Measurements from ENCODE around the gene HECW1. TPM values are rescaled to one million over a fixed set of nuclear protein-coding genes. Genes with fewer than 3 reads are reported as not detected.
"Not testable (repeated sequence)": the region's sequence is repeated elsewhere in the genome, so short reads cannot be mapped to it uniquely, and the experiment has no call there.

Gene HECW1
- polyA plus RNA-seq, 10 donors: 0.03 to 2.1 (median 0.19) TPM

DNA sequence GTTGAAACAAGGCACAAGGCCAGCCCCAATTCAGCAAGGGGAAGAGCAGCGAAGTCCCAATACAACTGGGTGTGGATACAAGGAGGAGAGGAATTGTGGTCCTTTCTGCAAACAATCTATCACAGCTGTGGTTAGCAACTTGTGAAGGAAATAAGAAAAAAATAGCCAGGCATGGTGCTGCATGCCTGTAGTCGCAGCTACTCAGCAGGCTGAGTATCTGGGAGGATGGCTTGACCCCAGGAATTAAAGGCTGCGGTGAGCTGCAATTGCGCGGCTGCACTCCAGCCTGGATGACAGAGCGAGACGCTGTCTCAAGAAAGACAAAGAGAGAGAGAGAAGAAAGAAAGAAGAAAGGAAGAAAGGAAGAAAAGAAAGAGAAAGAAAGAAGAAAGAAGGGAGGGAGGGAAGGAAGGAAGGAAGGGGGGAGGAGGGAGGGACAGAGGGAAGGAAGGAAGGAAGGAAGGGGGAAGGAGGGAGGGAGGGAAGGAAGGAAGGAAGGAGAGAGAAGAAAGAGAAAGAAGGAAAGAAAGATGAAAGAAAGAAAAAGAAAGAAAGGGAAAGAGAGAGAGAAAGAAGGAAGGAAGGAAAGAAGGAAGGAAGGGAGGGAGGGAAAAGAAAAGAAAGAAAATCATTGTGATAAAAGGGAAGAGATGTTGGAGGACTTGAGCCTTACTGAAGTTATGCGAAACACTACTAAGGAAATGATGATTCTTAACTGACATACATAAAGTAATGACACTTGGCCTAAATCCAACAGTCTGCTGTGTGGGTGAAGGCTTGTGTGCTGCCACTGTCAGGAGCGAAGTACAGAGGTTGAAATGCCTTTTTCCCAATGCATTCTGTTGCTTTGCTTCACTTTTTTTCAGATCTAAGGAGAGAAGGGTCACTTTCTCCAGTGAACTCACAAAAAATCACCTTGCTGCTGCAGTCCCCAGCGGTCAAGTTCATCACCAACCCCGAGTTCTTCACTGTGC, 353.4 kb downstream of the HECW1 start:
- DNase-seq: no peak

DNA sequence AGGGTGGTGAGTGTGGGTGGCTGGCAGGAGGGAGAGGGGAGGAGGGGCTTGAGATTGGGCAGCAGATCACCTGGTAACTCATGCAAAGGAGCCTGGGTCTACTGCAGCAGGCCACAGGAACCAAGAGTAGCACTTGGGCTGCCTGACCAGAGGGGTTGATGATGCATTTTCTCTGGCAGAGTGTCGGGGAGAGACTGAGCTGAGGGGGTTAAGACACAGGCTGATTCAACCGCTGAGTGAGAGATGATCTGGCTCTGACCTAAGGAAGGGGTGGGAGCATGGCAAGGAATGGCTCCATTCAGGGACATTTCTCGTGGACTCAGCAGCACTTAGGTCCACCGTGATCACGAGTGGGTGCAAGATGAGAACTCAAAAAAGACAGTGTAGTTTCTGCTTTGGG, 355.0 kb downstream of the HECW1 start:
- DNase-seq: no peak

DNA sequence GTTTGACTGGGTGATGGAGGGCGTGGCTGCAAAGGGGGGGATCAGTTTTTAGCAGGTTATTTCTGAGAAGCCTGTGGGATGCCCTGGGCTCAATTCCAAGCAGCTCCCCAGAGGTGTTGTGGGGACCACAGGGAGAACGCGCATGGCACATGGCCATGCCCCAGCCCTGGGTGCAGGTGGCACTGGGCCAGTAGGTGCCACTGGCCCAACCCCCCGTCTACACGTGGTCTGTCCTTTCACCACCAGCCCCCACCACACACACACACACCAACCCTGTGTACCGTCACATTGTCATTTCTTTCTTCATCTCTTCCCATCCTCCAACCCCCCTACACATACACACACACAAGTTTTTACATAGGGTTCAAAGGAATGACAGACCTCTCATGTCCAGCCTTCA, 355.4 kb downstream of the HECW1 start:
- DNase-seq: no peak

DNA sequence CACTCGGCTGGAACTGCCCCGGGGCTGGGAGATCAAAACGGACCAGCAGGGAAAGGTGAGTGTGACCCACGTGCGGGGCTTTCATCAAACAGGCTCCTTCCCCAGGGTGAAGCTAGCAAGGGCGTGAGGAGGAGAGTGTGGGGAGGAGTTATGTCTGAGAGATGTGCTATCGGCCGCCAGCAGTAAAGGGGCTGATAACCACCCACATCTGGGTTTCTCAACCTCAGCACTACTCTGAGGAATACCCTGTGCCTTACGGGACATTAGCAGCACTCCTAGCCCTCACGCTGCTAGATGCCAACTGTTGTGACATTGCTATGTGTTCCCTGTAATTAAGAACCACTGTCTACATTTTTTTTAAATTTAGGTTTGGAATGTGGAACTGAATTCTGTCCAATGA, 356.6 kb downstream of the HECW1 start:
- no peak for DNase-seq

DNA sequence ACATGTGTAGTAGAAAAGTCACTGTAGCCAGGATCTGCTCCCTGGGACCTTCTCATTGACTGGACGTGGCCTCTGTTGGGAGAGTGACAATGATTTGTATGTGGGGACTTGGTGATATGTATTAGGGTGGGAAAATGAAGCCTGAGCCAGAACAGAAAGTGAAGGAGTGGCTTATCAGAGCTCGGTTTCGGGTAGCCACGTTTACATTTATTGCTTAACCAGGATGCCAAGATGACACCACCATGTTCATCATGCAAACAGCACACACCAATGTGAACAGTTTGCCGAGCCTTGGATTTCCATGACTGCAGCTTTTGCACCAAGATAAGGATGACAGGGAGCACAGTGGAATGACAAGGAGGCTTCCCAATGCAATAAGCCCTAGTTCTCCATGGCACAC, 357.7 kb downstream of the HECW1 start:
- DNase-seq: no peak

DNA sequence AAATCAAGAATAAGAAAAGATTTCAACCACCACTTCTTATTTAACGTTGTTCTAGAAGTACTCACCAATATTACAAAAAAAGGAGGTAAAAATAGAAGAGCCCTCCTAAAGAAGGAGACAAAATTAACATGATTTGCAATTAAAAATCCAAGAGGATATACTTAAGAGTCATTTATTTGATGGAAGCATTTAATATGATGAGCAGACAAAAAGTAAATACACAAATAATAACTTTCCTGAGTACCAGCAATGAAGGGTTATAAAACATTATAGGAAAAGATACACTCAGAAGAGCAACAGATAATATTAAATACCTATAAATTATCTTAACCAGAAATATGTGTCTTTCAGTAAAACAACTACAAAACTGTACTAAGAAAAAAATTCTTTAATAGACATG, 363.5 kb downstream of the HECW1 start:
- no peak for DNase-seq

DNA sequence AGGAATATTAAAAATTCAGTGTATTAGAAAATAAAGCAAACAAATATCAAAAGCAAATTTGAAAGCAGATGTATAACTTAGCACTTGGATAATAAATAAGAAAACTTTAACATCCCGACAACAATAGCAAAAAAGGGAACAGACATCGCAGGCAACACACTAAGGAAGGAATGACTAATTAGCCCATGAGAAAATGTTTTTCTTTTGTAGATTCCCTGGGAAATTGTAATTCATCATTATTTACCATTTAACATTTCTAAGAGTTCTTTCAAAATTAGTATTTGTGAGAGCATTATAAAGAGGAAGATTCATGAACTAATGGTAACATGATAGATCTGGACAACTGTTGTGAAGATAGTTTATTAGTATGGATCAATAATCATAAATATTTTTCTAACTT, 364.4 kb downstream of the HECW1 start:
- no peak for DNase-seq

DNA sequence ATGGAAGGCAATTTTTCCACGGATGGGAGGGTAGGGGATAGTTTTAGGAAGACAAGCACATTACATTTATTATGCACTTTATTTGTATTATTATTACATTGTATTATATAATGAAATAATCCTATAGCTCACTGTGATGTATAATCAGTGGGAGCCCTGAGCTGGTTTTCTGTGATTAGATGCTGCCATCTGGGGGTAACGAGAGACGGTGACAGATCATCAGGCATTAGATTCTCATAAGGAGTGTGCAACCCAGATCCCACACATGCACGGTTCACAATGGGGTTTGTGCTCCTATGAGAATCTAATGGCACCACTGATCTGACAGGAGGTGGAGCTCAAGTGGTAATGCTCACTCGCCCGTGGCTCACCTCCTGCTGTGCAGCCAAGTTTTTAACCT, 366.6 kb downstream of the HECW1 start:
- DNase-seq: no peak

DNA sequence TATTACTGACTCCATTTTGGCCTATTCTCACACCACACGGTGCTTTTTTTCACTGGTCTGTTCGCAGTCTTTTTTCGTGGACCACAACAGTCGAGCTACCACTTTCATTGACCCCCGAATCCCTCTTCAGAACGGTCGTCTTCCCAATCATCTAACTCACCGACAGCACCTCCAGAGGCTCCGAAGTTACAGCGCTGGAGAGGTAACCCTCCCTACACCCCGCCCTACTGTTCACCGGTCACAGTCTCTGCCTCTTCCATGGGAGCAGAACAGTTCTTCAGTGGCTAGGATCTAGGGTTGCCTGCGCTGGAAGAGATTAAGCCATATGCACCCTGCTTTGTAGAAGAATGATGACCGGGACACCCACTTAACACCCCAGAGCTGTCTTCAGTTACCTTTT, 367.1 kb downstream of the HECW1 start:
- DNase-seq: no peak

DNA sequence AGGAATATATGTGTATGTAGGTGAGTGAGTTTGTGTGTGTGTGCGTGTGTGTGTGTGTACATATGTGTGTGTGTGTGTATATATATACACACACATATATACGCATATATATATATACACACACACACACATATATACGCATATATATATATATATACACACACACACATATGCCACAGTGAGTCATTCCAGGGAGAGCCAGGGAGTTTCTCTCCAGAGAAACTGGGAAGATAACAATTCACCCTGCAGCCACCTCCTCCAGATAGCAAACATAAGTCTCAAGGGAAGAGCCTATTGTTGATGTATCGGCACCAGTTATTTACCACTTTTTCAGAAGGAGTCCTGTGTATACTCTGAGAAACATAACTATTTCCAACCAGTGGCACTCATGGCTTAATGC, 368.1 kb downstream of the HECW1 start:
- no peak for DNase-seq

DNA sequence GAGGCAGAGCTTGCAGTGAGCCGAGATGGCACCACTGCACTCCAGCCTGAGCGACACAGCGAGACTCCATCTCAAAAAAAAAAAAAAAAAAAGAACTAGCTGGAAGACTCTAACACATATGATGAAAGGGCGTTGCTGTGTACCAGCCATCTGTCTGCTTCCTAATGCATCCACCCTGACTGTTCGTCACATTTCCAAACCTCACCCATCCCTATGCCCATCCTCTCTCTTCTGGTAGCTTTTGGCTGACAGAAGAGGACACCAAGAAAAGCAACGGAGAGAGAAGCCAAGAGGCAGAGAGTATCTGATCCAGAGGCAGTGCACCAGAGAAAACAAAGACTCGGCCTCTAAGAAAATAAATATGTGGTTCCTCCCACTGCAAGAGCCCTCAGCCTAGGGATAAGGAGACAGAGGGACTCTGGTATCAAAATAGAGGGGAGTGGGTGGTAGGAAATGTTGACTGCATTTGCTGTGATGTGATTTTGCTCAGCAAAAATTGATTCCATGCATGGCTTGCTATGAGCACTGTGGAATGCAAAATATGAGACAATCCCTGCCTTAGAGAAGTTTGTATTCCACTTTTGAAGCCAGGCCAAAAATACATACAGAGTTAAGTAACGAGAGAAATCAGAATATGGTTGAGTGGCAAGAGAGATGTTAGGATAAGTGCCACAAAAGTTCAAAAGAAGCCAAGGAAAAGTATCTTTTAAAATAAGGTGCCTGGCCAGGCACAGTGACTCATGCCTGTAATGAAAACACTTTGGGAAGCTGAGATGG, 369.6 kb downstream of the HECW1 start:
- peak in 1 of 3 donors; percentile 30 for DNase-seq

DNA sequence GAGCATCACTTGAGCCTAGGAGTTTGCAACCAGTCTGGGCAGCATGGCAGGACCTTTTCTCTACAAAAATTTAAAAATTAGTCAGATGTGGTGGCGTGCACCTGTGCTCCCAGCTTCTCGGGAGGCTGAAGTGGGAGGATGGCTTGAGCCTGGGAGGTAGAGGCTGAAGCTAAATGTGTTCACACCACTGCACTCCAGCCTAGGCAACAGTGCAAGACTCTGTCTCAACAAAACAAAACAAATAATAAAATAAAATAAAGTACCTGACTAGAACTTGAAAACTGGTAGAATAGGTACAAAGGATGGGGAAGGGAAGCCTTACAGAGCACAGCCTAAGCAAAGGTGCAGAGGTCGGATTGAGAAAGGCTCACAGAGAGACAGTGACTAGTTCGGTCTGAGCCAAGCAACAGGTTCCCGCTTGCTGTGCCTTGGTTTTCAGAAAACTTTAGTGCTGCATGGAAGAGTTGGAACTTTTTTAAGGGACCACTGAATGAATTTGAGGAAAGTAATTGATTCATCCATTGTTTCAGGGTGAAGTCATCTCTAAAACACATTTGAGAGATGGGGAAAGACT, 370.3 kb downstream of the HECW1 start:
- no peak for DNase-seq

DNA sequence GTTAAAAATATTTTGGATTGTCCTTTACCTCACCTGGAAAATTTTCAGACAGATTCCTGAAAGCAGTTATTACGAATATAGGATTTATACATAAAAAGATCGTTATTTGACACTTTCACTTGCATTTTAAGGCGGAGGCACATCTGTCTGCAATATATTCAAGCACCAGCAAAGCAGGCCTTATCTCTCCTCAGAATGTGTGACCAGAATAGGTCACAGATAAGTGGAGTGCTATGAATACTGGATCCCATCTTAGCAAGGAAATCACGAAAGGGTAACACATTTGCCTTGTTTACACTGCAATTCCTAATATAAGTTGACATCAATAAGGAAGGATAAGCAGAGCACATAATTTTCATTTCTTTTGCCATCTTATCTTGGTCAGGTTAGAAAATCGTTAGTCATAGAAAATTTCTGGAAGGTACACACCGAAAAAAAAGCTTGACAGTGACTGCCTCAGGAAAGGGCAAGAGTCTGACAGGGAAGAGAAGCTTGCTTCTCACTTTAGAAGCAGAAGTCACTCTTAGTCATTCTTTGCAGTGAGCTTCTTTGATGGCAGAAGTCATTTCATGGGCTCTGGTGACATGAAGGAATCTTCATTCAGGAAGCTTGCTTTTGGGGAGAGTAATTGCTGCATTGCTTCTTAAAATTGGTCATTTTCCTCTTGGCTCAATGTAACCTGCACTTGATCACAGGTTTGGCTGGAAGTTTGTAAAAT, 372.4 kb downstream of the HECW1 start:
- DNase-seq: no peak

DNA sequence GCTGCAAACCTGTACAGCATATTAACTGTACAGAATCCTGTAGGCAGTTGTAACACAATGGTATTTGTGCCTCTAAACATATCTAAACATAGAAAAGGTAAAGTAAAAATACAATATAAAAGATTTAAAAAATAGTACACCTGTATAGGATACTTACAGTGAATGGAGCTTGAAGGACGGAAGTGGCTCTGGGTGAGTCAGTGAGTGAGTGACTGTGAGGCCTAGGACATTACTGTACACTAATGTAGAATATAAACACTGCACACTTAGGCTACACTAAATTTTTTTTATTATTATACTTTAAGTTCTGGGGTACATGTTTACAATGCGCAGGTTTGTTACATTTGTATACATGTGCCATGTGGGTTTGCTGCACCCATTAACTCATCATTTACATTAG, 373.1 kb downstream of the HECW1 start:
- no peak for DNase-seq

DNA sequence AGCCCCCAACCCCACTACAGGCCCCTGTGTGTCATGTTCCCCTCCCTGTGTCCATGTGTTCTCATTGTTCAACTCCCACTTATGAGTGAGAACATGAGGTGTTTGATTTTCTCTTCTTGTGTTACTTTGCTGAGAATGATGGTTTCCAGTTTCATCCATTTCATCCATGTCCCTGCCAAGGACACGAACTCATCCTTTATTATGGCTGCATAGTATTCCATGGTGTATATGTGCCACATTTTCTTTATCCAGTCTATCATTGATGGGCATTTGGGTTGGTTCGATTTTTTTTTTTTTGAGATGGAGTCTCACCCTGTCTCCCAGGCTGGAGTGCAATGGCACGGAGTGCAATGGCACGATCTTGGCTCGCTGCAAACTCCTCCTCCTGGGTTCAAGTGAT, 373.6 kb downstream of the HECW1 start:
- not testable (repeated sequence) for DNase-seq

DNA sequence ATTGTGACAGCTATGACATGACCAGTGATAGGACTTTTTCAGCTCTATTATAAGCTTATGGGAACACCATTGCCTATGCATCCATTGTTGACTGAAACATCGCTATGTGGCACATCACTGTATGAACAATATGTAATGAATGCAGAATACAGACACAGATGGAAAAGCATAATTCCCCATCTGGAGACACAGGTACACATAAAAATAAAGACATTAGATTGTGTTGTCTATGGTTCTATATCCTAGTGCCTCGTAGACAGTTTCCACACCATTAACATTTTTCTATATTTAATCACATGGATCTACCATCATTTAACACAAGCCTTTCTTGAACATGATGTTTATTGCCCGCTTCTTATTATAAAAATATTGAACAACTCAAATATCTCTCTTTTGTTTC, 374.2 kb downstream of the HECW1 start:
- DNase-seq: no peak

DNA sequence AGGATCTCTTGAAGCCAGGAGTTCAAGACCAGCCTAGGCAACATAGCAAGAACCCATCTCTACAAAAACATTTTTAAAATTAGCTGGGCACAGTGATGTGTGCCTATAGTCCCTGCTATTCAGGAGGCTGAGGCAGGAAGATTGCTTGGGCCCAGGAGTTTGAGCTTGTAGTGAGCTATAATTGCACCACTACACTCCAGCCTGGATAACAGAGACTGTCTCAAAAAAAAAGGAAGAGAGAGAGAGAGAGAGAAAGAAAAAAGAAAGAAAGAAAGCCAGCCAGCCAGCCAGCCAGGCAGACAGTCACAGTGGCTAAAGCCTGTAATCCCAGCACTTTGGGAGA, 375.3 kb downstream of the HECW1 start:
- no peak for DNase-seq

DNA sequence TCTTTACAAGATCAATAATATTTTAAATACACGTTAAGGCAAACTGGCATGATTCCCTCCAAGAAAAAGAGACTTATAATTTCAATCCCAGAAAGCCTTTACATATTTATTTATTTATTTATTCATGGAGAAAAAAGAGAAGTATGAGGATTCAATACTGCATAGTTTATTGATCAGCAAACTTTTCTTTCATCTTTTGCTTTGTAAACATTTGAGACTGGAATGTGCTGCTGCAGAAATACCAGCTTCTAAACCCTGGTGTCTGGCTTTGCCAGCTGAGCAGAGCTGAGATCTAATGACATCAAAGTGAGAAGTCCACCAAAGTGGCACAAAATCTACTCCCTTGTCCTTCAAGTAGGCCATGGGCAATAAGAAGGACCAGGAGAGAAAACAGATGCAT, 376.8 kb downstream of the HECW1 start:
- DNase-seq: no peak

DNA sequence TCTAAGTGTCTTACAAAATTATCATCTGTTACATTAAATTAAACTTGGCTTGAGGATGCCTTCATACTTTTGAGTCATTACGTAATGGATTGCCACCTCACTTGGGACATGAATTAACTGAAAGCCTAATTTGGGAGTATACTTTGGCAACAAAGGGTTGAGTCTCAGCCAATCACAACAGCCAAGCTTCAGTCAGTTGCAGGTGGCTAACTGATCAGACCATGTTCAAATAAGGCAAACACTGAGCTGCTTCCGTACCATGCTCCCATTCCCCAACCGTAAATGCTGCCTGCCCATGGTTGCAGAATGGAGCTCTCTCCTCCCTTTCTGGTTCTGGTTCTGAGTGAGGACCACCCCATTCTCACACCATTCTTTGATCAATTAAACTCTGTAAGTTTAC, 377.6 kb downstream of the HECW1 start:
- DNase-seq: no peak

DNA sequence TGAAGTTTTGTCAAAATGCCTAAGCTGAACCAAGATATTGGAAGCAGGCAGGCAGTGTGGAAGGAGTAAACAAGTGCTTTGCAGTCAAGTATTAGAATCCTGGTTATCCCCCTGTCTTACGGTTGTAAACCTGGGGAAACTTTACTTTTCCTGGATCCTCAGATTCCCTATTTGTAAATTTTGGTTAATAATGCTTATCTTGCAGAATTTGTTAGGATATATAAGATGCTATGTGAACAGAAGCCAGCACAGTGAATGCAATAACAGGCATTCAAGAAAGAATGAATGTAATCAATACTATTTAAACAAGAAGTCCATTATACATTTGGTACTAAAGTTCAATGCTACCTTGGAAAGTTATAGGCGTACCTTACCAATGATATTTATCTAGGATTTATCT, 378.7 kb downstream of the HECW1 start:
- DNase-seq: no peak

DNA sequence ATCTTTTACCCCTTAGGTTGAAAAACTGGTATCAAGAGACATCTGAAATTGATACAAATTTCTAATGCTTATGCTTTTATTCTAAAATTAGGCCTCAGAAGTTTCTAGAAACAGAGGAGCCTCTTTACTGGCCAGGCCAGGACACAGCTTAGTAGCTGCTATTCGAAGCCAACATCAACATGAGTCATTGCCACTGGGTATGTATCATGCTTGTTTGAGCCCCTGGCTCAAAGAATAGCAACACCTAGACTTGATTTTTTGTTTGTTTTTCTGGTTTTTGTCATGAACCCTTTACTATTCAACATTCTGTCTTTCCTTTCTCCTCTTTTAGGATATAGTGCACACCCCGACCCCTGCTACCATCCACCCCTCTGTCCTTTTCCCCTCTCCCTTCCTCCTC, 379.5 kb downstream of the HECW1 start:
- peak in 1 of 3 donors; percentile 30 for DNase-seq

DNA sequence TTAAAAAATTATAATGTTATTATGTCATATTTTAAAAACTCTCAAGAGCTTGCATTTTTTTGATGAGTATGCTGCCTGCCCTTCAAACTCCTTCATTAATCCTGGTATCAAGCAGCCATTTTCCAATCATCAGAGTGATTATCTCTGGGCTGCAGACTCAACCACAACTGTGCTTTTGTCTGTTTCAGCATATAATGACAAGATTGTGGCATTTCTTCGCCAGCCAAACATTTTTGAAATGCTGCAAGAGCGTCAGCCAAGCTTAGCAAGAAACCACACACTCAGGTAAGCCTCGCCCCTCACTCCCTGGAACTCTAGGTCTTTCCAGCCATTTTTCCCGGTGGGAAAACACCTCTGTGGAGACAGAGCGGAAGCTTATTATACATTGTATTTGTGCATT, 380.4 kb downstream of the HECW1 start:
- no peak for DNase-seq

All from muscle of back (tissue), 11 donors.